GM20431 (cell line): ENCODE data around the gene ADAMTS17.

Experiments used
- in situ Hi-C: fragments of 300-500 bp; cut with MseI, MboI; formaldehyde crosslinking; loops from one replicate; pipeline ENCODE4 v1.15.0; 2020; ENCODE audit warnings: low sequenced_read_pairs; ENCODE audit not compliant: unreplicated experiment

ADAMTS17 gene

GRCh38 chr15:100016632-100017031, 325.1 kb downstream of the ADAMTS17 start:
- in situ Hi-C loops: no loop called here

- in situ Hi-C loops: no loop called here
Observed at GRCh38 chr15:100011235-100011634, 330.5 kb downstream of the ADAMTS17 start.

GRCh38 chr15:100009372-100009771, 332.4 kb downstream of the ADAMTS17 start:
- in situ Hi-C loops: no loop called here

- in situ Hi-C loops: no loop called here
Observed at GRCh38 chr15:100008258-100008657, 333.5 kb downstream of the ADAMTS17 start.

GRCh38 chr15:100007609-100008008, 334.2 kb downstream of the ADAMTS17 start:
- in situ Hi-C loops: no loop called here

GRCh38 chr15:100005715-100006114, 336.1 kb downstream of the ADAMTS17 start:
- in situ Hi-C loops: no loop called here

- in situ Hi-C loops: no loop called here
Observed at GRCh38 chr15:100005013-100005412, 336.8 kb downstream of the ADAMTS17 start.

- in situ Hi-C loops: no loop called here
Observed at GRCh38 chr15:100002787-100003536, 338.8 kb downstream of the ADAMTS17 start.

- in situ Hi-C loops: no loop called here
Observed at GRCh38 chr15:100002086-100002620, 339.6 kb downstream of the ADAMTS17 start.

GRCh38 chr15:100001405-100001804, 340.4 kb downstream of the ADAMTS17 start:
- in situ Hi-C loops: no loop called here

- in situ Hi-C loops: no loop called here
Observed at GRCh38 chr15:99999282-100000070, 342.3 kb downstream of the ADAMTS17 start.

GRCh38 chr15:99998661-99999101, 343.1 kb downstream of the ADAMTS17 start:
- in situ Hi-C loops: no loop called here

- in situ Hi-C loops: no loop called here
Observed at GRCh38 chr15:99997112-99997651, 344.6 kb downstream of the ADAMTS17 start.

GRCh38 chr15:99996660-99997059, 345.1 kb downstream of the ADAMTS17 start:
- in situ Hi-C loops: no loop called here

- in situ Hi-C loops: no loop called here
Observed at GRCh38 chr15:99995543-99995942, 346.2 kb downstream of the ADAMTS17 start.

GRCh38 chr15:99994849-99995248, 346.9 kb downstream of the ADAMTS17 start:
- in situ Hi-C loops: no loop called here

GRCh38 chr15:99993681-99994131, 348.1 kb downstream of the ADAMTS17 start:
- in situ Hi-C loops: no loop called here

GRCh38 chr15:99993262-99993661, 348.5 kb downstream of the ADAMTS17 start:
- in situ Hi-C loops: no loop called here

- in situ Hi-C loops: no loop called here
Observed at GRCh38 chr15:99992611-99993231, 349.1 kb downstream of the ADAMTS17 start.

GRCh38 chr15:99989095-99989494, 352.7 kb downstream of the ADAMTS17 start:
- in situ Hi-C loops: no loop called here
